PC-9 (cell line): ENCODE data around the gene ITGAV.

ENCODE experiments used
- EZH2 ChIP-seq: fragments of 200-600 bp; sonication (generic); IDR thresholded peaks from 2 replicates; pipeline ENCODE4 v1.8.0; 2017; ENCODE audit warnings: antibody characterized with exemption, low read depth
- TF ChIP-seq, protein P1 (sequence below): fragments of 200-600 bp; sonication (generic); conservative IDR thresholded peaks from 2 replicates; pipeline ENCODE4 v1.6.1; 2017; ENCODE audit warnings: mixed run types, antibody characterized with exemption, mild to moderate bottlenecking, moderate library complexity

DNA sequence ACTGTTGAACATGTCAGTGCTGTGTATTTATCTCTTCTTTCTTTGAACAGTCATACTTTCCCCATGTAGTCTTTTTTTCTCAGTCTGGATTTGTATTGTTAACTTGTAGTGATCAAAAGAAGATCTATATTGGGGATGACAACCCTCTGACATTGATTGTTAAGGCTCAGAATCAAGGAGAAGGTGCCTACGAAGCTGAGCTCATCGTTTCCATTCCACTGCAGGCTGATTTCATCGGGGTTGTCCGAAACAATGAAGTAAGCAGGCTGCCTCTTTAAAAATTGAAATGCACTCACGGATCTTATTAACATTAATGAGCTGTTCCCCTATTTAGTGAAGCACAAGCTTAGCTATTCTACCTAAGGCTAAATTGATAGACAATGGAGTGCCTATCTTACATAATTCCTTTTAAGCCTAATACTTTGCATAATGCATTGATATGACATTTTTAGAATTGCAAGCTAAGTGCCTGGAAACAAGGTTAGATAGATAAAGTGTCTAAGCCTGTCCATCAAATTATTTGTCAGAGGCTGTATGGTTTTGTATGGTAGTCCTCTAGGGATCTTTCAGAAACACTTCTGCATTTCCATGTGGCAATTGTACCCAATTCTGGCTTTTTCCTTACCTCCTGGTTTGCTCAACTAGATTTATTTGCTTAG lies 74.7 kb downstream of the ITGAV start:
- TF ChIP-seq, protein P1, sequence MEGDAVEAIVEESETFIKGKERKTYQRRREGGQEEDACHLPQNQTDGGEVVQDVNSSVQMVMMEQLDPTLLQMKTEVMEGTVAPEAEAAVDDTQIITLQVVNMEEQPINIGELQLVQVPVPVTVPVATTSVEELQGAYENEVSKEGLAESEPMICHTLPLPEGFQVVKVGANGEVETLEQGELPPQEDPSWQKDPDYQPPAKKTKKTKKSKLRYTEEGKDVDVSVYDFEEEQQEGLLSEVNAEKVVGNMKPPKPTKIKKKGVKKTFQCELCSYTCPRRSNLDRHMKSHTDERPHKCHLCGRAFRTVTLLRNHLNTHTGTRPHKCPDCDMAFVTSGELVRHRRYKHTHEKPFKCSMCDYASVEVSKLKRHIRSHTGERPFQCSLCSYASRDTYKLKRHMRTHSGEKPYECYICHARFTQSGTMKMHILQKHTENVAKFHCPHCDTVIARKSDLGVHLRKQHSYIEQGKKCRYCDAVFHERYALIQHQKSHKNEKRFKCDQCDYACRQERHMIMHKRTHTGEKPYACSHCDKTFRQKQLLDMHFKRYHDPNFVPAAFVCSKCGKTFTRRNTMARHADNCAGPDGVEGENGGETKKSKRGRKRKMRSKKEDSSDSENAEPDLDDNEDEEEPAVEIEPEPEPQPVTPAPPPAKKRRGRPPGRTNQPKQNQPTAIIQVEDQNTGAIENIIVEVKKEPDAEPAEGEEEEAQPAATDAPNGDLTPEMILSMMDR, result no peak
- no peak for TF ChIP-seq EZH2
